ENCODE data around the gene SERPINA12. TPM values are rescaled to one million over a fixed set of nuclear protein-coding genes. Genes with fewer than 3 reads are reported as not detected.

The SERPINA12 gene
- total and polyA plus RNA-seq, 2 of the 13 experiments (the other 11 are each of a cell fraction or from before 2014, with no cell fraction given) = 0.08 TPM; not detected in 1

DNA sequence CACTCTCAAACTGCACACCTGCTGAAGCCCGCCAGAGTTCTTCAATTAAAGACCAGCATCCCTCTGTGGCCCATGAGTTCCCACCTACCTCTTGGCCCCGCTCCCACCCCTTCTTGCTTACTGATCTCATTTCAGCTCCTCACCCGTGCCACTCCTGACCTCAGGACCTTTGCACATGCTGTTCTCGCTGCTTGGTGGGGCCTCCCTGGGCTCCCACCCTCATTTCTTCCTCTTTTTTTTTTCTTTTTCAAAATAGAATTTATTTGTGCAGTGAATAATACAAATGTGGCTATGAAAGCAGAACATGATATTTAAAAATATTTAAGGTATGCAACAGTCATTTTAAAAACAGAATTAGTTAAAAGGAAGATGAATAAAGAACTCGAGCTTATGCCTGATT lies 24.8 kb downstream of the SERPINA12 start (continued):
- TF ChIP-seq ZNF180 (CRISPR knock-in tag; IDR thresholded peaks at IDR 0.05; ENCODE audit: borderline replicate concordance, low read depth) (no peak), ZMYM3 (CRISPR knock-in tag; IDR thresholded peaks at IDR 0.05) (peak; percentile 77; the same call in 1 of the 2 replicates), ZNF747 (CRISPR knock-in tag; IDR thresholded peaks at IDR 0.05; ENCODE audit: borderline replicate concordance) (no peak), RBFOX2 (IDR thresholded peaks at IDR 0.05; ENCODE audit: low read depth, low read length) (no peak)

DNA sequence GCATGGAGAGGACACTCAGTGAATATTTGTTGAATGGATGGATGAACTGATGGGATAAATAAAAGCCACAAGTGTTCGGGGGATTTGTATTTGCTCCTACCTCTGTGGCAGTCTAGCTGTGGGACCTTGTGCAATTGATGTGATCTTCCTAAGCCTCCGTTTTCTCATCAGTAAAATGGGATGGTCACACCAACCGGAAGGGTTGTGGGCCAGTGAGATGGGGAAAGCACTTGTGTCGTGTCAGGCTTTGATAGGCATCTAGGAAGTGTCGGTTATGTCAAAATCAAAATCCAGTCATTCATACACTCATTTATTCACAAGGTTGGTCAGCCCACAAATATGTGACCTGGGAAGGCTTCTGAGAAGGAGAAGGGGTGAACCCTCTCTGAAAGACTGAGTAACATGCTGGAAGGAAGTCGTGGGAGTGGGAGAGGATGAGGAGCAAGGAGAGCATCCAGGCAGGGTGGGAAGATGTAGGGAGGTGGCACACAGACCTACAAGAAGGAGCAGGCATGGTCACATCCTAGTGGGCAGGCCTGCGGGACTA lies 25.5 kb downstream of the SERPINA12 start:
- H4K20me1 ChIP-seq (ENCODE audit: insufficient read depth, low read length) = no peaks in the 10 kb centered on the region
- ATAC-seq (no peak), FAIRE-seq (no peak), DNase-seq (ENCODE audit: low spot score) (no peak)
- TF ChIP-seq ZNF547 (CRISPR knock-in tag; IDR thresholded peaks at IDR 0.05) = 0 out of 2 replicates have a peak, but pooled peaks have one; percentile 58
- no peak for TF ChIP-seq SNRNP70 (IDR thresholded peaks at IDR 0.05; ENCODE audit: low read depth, low read length)
- TF ChIP-seq NAIF1 (CRISPR knock-in tag; IDR thresholded peaks at IDR 0.05; ENCODE audit: borderline replicate concordance) = no peak
- peak; percentile 77 for TF ChIP-seq ZNF629 (CRISPR knock-in tag; conservative IDR thresholded peaks at IDR 0.05)
- TF ChIP-seq BCL3 (CRISPR knock-in tag; IDR thresholded peaks at IDR 0.05) = peak; percentile 49; the same call in 1 of the 2 replicates
- no peak for TF ChIP-seq NFYB (CRISPR knock-in tag; IDR thresholded peaks at IDR 0.05)
- 0 out of 2 replicates have a peak, but pooled peaks have one; percentile 17 for TF ChIP-seq ZFX (CRISPR knock-in tag; IDR thresholded peaks at IDR 0.05; ENCODE audit: low read depth)
- 0 out of 2 replicates have a peak, but pooled peaks have one; percentile 26 for TF ChIP-seq HDAC1 (CRISPR knock-in tag; IDR thresholded peaks at IDR 0.05)
- peaks cover 7% of the 10 kb centered on the region for H3K9me3 ChIP-seq (ENCODE audit: low read length)
- BruUV-seq (replicated peaks) = no TSS peak
- ChIA-PET POLR2A (no interaction called here), CTCF (ENCODE audit: low intra/inter-chr PET ratio, low total read pairs) (no interaction called here)
- H3K79me2 ChIP-seq (ENCODE audit: insufficient read depth, low read length) = peaks cover 33% of the 10 kb centered on the region
- peak overlapping the region; percentile 92 for H3K4me2 ChIP-seq (ENCODE audit: low read depth, low read length)
- peak overlapping the region in 1 of 3 experiments; percentile 36; a peak in 1 of 6 replicates for H3K4me3 ChIP-seq (replicated peaks in 1 of 3; ENCODE audit: insufficient read depth in 1 of 3, low read depth in 2 of 3, low read length in 3 of 3)
- H3K27me3 ChIP-seq (ENCODE audit: control insufficient read depth in 1 of 2, insufficient read depth in 2 of 2, low read length in 2 of 2) = no peaks in the 10 kb centered on the region
- H3K36me3 ChIP-seq (replicated peaks in 1 of 2; ENCODE audit: control insufficient read depth in 1 of 2, insufficient read depth in 2 of 2, low read length in 2 of 2) = peaks cover 4 to 12% of the 10 kb centered on the region in 2 experiments; a peak in 4 of 5 replicates
- 90% methylated on average over 7 of the region's 7 CpGs for WGBS (ENCODE audit: low lambda C conversion rate)
- H3K27ac ChIP-seq (ENCODE audit: extremely low read length, insufficient read depth, low read length) = peak overlapping the region; percentile 92
- H3K4me1 ChIP-seq (ENCODE audit: insufficient read depth, low read length) = peaks cover 94% of the 10 kb centered on the region
- no peak overlapping the region for H2AFZ ChIP-seq (ENCODE audit: low read length)
- in situ Hi-C loops (cut with HindIII; ENCODE audit: extremely low pct_ligation_motif_present, low pct_unique_long_range_greater_than_20kb) (no loop called here), intact Hi-C loops (cut with micrococcal nuclease; ENCODE audit: unreplicated experiment) (no loop called here)
- H3K9ac ChIP-seq (ENCODE audit: insufficient read depth, low read depth, low read length) = peak overlapping the region; percentile 61; the same call in 1 of the 2 replicates

Data from HepG2 (cell line).